ENCODE results near the gene LGR6.
"Not testable (repeated sequence)": the region's sequence is repeated elsewhere in the genome, so short reads cannot be mapped to it uniquely, and the experiment has no call there.

The LGR6 gene, protein sequence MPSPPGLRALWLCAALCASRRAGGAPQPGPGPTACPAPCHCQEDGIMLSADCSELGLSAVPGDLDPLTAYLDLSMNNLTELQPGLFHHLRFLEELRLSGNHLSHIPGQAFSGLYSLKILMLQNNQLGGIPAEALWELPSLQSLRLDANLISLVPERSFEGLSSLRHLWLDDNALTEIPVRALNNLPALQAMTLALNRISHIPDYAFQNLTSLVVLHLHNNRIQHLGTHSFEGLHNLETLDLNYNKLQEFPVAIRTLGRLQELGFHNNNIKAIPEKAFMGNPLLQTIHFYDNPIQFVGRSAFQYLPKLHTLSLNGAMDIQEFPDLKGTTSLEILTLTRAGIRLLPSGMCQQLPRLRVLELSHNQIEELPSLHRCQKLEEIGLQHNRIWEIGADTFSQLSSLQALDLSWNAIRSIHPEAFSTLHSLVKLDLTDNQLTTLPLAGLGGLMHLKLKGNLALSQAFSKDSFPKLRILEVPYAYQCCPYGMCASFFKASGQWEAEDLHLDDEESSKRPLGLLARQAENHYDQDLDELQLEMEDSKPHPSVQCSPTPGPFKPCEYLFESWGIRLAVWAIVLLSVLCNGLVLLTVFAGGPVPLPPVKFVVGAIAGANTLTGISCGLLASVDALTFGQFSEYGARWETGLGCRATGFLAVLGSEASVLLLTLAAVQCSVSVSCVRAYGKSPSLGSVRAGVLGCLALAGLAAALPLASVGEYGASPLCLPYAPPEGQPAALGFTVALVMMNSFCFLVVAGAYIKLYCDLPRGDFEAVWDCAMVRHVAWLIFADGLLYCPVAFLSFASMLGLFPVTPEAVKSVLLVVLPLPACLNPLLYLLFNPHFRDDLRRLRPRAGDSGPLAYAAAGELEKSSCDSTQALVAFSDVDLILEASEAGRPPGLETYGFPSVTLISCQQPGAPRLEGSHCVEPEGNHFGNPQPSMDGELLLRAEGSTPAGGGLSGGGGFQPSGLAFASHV

DNA sequence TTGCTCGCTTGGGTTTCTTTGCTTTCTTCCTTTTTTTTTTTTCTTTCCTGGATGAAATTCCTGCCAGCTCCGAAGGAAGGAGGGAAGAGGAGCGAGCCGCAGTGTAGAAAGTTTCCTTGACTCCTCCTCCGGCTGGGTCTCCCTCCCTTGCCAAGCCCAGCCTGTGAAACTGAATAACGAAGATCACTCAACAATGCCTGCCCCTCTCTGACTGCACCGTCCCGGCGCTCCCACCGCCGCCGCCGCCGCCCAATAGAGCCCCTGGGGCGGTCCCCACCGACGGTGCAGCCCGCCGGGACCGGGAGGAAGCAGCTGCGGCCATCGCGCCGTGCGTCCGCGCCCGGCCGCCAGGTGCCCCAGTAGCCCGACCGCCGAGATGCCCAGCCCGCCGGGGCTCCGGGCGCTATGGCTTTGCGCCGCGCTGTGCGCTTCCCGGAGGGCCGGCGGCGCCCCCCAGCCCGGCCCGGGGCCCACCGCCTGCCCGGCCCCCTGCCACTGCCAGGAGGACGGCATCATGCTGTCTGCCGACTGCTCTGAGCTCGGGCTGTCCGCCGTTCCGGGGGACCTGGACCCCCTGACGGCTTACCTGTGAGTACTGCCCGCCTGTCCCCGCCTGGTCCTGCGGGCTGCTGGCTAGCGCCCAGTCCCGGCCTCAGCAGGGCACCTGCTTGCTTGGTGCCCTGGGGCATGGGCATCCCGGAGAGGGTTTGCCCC lies at the start of gene LGR6:
Gene LGR6, plus strand, starts transcription at position 186 of the 714 bp plus-strand sequence. Its CDS starts 191 bp downstream, at position 377.
- DNase-seq (ENCODE audit: low read depth in 3 of 3) = no peak

DNA sequence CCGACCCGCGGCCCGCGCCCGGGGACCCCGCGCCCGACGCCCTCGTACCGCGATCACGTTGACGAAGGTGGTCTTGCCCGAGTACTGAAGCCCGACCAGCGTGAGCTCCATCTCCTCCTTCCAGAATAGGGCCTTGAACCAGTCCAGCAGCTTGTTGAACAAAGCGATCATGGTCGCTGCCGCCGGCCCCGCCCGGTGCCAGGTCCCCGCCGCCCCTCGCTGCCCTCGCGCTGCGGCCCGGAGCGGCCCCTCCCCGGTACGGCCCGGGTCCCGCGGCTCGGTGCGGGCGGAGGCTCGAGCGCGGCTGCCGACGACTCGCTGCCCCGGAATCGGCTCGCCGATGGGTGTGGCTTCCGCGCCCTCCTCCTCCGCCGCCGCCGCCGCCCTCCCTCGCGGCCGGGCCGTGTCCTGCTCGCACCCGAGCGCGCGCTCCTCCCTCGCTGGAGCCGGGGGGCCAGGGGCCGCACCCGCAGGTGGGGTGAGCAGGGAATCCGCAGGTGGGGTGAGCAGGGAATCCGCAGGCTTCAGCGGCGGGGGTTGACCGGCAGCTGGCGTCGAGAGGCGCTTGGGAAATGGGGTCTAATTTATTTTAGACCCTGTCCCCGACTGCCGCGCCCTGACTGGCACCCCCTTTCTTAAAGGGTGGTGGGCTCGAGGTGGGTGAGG lies 49.1 kb upstream of the LGR6 start, which contains the start of gene ARL8A:
Gene ARL8A, minus strand, starts transcription at position 336 of the 666 bp plus-strand sequence. Its CDS starts 165 bp downstream, at position 171.
- DNase-seq (ENCODE audit: low read depth in 3 of 3) = peak in 1 of 3 experiments; percentile 70

DNA sequence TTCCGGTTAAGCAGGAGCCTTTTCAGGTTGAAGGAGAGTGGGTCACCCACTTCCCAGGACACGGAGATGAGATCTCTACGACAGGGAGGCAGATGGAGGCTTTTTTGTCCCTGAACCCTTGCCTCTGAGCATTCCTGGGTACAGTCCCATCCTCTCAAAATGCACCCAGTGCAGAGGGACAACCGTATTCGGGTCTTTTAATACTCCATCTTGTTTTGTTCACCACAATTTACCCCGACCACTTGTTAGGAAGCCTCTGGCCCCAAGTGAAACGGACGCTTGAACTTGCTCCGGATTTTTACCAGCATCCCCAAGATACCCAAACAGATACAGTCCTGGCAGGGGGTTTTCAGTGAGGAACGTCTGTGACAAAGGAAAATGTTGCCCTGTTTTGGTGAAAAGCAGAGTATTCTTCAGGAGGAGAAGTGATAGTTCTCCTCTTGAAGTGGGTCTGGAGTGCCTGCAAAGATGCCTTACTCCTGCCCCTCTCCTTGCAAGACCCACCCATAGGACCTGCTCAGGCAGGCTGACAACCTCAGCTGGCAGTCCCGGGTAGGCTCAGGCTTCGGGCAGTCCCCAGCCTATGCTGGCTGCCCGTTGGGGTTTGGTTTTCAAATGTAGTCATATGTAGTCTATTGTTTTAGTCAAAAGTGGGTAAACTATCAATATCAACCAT lies 48.4 kb upstream of the LGR6 start:
- peak in 1 of 3 experiments; percentile 39 for DNase-seq (ENCODE audit: low read depth in 3 of 3)

DNA sequence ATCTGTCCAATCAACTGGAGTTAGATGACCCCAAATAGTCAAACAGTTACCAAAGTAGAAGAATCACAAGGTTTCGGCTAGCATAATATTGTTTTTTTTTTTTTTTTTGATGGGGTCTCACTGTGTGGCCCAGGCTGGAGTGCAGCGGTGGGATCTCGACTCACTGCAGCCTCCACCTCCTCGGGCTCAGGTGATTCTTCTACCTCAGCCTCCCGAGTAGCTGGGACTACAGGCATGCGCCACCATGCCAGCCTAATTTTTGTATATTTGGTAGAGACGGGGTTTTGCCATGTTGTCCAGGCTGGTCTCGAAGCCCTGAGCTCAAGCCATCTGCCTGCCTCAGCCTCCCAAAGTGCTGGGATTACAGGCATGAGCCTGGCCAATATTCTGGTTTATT lies 47.9 kb upstream of the LGR6 start:
- not testable (repeated sequence) for DNase-seq (ENCODE audit: low read depth in 3 of 3)

DNA sequence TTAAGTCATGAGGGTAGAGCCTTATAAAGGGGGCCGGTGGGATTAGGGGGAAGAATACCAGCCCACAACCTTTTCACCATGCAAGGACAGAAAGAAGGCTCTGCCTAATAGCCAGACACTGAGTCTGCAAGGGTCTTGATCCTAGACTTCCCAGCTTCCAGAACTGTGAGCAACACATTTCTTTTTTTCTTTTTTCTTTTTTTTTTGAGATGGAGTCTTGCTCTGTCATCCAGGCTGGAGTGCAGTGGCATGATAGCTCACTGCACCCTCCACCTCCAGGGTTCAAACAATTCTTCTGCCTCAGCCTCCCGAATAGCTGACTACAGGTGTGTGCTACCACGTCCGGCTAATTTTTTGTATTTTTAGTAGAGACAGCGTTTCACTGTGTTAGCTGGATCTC lies 47.3 kb upstream of the LGR6 start:
- DNase-seq (ENCODE audit: low read depth in 3 of 3) = no peak

DNA sequence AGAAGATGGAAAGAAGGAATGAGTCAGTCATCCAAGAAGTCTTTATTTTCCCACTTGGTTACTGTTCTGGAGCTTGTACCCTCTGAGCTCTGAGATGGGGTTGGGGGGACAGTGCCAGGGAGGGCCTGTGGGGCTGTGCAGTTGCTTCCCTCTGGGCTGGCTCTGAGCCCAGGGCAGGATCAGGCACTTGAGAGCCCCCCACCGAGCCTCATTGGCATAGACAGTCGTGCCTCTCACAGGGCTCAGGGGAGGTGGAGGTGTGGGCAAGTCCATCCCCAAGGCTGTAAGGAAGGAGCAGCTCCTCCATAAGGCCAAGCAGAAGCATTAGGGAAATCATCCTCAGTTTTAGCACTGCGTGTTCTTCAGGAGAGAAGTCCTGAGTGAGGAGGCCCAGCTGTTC lies 46.6 kb upstream of the LGR6 start:
- DNase-seq (ENCODE audit: low read depth in 3 of 3) = no peak

DNA sequence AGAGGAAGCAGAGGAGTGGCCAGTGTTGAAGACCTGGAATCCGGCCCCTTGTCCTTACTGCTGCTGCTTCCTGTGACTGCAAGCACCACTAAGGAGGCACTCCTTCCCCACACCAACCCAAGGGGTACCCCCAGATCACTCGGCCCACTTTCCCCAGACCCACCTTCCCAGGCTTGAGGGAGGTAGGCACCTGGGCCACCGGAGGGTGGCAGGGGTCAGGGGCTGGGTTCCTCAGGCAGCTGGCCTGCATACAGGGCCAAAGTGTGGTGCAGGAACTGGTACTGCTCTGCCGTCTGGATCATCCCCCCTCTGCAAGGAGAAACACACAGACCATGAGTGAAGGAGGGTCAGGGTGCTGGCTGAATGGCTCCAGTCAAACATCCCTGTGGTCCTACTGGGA lies 45.2 kb upstream of the LGR6 start:
- no peak for DNase-seq (ENCODE audit: low read depth in 3 of 3)

DNA sequence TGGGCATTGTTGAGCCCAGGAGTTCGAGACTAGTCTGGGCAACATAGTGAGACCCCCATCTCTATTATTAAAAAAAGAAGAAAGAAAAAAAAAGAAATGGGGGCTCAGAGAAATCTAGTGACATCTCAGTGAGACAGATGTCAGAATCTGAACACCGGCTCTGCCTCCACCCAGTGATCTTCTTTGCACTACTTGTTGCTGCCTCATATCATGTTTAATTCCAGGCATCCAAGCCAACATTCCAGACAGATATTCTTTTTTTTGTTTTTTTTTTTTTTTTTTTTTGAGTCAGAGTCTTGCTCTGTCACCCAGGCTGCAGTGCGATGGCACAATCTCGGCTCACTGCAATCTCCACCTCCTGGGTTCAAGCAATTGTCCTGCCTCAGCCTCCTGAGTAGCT lies 44.0 kb upstream of the LGR6 start:
- DNase-seq (ENCODE audit: low read depth in 3 of 3) = no peak

DNA sequence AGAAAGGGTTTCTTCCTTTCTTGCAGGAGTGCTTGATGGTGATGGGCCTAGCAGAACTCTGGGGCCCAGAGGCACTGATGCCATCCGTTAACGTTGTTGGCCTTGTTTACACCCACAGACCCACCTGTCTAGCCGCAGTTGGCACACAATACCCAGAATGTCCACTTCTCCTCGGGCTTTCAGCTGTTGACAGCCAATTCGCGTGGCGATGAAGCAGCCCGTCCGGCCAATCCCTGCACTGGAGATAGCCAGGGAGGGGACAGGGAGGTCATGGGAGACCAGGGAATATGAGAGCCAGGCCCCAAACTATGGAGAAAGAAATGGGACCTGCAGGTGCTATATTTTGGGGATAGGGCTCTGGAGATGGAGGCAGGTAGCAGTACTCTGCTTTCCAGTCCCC lies 43.4 kb upstream of the LGR6 start:
- no peak for DNase-seq (ENCODE audit: low read depth in 3 of 3)

DNA sequence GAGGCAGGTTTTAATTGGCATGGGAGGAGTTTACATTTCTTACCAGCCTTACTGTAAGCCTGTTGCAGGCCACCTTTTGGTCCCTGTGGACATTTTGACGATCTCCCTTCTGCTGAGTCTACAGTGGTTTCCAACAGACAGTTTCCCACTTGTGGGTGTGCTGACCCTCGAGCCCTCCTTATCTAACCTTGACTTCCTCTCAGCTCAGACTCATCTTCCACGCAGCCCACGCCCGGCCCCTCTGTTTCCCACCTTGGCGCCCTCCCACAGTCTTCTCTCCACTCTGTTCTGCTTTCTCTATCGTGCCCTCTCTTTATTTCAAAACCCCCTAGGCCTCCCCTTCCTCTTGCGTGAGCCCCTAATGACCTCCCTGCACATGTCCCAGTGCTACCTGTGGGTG lies 43.0 kb upstream of the LGR6 start:
- DNase-seq (ENCODE audit: low read depth in 3 of 3) = no peak

DNA sequence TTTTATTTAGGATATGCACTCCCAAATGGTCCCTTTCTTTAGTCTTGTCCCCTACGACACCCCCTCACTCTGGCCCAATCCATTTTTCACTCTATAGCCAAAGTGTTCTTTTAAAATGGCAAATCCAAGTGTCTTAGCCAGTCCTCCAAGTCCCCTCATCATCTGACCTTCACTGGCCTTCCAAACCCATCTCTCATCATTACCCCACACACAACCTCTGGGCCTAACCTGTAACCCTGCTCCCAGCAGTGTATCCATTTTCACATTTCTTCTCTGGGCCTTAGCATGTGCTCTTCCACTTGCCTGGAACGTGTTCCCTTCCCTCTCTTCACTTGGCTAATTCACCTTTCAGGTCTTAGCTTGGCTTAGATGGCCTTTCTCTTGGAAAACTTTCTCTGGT lies 42.6 kb upstream of the LGR6 start:
- no peak for DNase-seq (ENCODE audit: low read depth in 3 of 3)

DNA sequence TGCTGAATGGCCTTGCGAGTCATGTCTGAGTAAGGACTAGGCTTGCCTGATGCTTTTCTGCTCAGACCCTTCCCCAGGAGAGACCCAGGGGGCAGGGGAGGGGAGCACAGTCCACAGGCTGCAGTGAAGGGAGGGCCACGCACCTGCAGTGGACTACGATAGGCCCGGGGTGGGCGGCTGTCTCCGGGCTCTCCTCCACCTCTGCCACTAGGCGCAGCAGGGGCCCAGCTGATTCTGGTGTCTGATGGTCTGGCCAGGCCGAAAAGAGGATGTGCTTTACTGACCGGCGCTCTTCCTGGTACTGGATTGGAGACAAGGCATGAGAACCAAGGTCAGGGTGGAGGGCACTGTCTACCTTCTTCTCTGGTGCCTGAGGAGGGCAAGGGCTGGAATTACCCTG lies 41.2 kb upstream of the LGR6 start:
- no peak for DNase-seq (ENCODE audit: low read depth in 3 of 3)

DNA sequence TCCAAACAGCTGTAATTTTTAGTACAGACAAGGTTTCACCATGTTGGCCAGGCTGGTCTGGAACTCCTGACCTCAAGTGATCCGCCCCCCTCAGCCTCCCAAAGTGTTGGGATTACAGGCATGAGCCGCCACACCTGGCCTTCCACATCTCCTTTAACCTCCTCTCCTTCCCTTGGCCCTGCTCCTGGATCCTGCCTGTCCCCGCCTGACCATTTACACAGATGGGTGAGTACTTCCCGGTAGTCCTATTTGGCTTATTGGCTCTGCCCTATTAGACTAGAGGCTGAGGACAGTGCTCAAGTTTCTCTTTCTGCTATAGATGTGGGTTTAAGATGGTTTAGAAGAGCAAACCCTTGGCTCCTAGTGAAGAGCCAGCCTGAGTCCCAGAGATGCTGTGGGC lies 40.3 kb upstream of the LGR6 start:
- DNase-seq (ENCODE audit: low read depth in 3 of 3) = no peak

DNA sequence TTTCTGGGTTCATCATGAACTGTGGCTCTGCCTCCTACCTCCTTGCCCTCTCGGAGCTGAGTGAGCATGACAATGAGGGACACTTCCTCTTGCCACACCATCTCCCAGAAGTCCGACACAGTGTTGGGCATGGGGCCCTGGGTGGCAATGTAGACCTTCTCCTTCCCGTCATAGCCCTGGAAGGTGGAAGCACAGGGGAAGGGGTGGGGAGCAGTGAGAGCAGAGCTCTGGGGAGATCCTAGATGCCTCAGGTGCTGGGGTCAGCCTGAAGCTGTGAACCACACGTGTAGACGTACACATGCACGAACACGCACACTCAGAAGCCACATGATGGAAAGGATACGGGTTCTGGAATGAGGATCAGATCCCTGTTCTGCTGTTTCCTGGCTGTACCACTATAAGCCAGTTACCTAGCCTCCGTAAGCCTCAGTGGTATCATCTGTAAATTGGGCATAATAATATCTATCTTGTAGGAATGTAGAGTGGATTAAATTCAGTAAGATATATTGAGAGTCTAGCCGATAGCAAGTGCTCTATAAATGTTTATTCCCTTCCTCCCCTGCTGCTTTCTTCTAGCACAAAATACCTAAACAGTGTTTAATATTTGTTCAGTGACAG lies 39.3 kb upstream of the LGR6 start:
- DNase-seq (ENCODE audit: low read depth in 3 of 3) = no peak

DNA sequence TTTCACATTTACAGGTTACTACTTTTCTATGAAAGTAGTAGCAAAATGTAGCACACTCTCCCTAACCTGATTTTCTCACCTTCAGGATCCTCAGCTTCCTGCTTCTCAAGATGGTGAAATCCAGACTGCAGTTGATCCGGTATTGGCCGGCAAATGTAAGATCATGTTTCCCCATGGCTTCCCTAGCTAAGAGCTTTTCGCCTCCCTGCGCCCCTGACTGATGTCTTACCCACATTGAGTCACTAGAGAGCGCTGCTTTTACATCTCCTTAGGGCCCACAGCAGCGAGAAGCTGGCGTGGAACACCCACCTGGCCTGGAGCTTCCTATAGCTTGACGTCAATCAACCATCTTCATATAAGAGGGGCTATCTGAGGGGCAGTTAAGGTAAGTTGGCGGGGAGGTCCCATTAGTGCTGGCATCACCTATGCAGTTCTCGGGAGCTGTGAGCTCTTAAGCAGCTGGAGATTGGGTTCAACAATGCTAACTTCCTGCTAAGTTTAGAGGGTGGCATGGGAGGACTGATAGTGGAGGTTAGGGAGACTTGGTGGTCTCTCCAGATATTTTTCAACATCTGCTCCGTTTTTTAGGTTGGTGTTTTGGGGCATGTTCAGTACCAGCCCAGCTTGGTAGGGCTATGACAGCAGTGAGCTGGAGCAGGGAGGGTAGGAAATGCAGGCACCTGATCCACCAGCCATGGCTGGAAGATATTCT lies 38.7 kb upstream of the LGR6 start:
- DNase-seq (ENCODE audit: low read depth in 3 of 3) = peak in 1 of 3 experiments; percentile 37

DNA sequence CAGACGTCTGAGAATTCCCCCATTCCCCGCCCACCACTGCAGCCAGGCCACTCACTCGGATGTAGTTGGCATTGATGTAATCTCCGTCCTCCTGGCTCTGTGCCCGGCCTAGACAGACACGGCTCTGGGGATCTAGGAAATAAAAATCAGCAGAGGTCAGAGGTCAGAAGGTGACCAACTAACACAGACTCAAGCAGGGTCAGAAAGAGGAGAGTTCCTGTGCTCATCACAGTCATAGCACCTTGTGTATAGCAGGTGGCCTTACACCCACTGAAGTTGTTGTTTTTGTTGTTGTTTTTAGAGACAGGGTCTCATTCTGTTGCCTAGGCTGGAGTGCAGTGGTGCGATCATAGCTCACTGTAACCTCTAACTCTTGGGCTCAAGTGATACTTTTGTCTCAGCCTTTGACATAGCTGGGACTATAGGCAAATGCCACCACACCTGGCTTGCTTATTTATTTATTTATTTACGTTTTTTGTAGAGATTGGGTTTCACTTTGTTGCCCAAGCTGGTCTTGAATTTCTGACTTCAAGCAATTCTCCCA lies 38.0 kb upstream of the LGR6 start:
- no peak for DNase-seq (ENCODE audit: low read depth in 3 of 3)

DNA sequence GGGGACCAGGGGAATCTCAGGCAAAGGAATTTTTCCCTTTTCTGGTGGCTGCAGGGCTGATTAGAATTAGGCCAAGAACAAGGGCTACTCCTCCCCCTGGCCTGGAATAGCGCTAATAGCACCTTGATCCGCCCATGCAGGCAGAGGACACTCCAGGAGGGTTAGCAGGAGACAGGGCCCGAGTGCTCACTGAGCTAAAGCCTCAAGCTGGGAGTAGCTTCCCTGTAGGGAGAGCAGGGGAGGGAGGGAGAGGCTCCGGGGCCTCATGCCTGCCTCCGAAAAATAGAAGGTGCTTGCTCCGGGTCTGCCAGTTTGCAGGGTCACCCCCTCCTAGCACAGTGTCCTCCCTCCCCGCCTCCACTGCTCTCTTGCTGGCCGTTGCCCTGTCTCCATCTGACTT lies 37.0 kb upstream of the LGR6 start:
- no peak for DNase-seq (ENCODE audit: low read depth in 3 of 3)

DNA sequence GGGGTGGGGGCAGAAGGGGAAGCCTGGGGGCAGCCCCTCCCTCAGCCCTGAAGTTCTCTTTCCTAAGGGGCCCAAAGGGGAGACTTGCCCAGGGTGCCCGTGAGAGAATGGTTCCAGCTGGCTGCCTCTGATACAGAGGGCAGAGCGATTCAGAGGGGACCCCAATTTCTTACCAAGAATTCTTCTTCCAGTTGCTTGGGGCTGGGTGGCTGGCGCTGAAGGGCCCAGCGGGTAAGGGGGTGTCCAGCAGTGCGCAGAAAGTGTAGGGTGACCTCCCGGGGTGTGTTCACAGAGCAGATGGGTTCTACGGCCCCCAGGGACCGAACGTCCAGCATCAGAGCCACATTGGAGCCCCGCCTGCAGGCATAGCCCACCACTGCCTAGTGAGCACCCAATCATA lies 35.7 kb upstream of the LGR6 start:
- DNase-seq (ENCODE audit: low read depth in 3 of 3) = no peak

DNA sequence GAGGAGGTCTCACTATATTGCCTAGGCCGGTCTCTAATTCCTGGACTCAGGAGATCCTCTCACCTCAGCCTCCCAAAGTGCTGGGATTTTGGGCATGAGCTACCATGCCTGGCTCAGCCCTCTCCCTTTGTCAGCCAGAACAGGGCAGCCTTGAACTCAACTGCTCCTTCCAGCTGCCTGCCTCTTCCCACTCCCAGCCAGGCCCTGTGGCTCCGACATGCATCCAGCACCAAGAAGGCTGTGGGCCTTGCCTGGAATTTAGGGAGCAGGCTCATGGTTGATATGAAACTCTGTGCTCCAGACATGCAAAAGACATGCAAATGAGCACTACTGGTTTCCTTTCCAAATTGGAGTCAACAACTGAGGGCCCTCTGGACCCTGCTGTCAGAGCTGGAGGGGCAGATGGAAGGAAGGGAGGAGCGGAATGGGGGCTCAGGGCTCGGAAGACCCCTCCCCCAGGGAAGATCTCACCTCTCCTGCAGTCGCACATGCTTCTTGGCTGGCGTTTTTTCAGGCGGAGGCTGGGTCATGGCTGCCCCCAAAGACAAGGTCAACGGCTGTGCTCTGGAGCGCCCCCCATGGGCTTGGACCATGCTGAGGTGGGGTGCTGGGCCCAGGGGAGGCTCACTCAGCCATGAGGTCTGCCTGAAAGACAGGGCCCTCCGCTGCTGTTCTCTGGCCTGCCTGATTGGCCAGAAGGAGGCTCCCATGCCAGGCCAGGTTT lies 34.6 kb upstream of the LGR6 start:
- DNase-seq (ENCODE audit: low read depth in 3 of 3) = peak in 1 of 3 experiments; percentile 44
